ENCODE measurements around the gene KCNJ5. TPM values are rescaled to one million over a fixed set of nuclear protein-coding genes. Genes with fewer than 3 reads are reported as not detected.

KCNJ5 gene
- total RNA-seq, 1 donor from 2014 or later: not detected

GRCh38 chr11:128926000-128926399, 34.8 kb downstream of the KCNJ5 start:
- Mint-ChIP-seq H3K9me3 (no peaks in the 10 kb centered on the region), H3K36me3 (ENCODE audit: low read depth) (no peaks in the 10 kb centered on the region), H3K27ac (no peak overlapping the region), H3K4me1 (ENCODE audit: low read depth) (peaks cover 18% of the 10 kb centered on the region), H3K27me3 (ENCODE audit: insufficient read depth) (peaks cover 5% of the 10 kb centered on the region), H3K4me3 (no peak overlapping the region)
- no peak for DNase-seq (ENCODE audit: low spot score)
- intact Hi-C loops (cut with micrococcal nuclease): no loop called here

GRCh38 chr11:128926437-128927107, 35.4 kb downstream of the KCNJ5 start:
- Mint-ChIP-seq H3K36me3 (ENCODE audit: low read depth) (no peaks in the 10 kb centered on the region), H3K4me3 (no peak overlapping the region), H3K27ac (no peak overlapping the region), H3K4me1 (ENCODE audit: low read depth) (peaks cover 18% of the 10 kb centered on the region), H3K27me3 (ENCODE audit: insufficient read depth) (peaks cover 5% of the 10 kb centered on the region), H3K9me3 (no peaks in the 10 kb centered on the region)
- no peak for DNase-seq (ENCODE audit: low spot score)
- intact Hi-C loops (cut with micrococcal nuclease): no loop called here

GRCh38 chr11:128927108-128927461, 35.9 kb downstream of the KCNJ5 start:
- intact Hi-C loops (cut with micrococcal nuclease): no loop called here
- DNase-seq (ENCODE audit: low spot score): no peak
- Mint-ChIP-seq H3K4me3 (no peak overlapping the region), H3K27ac (no peak overlapping the region), H3K4me1 (ENCODE audit: low read depth) (peaks cover 18% of the 10 kb centered on the region), H3K36me3 (ENCODE audit: low read depth) (no peaks in the 10 kb centered on the region), H3K9me3 (no peaks in the 10 kb centered on the region), H3K27me3 (ENCODE audit: insufficient read depth) (peaks cover 6% of the 10 kb centered on the region)

- H3K4me3 Mint-ChIP-seq: no peak overlapping the region
- no peak overlapping the region for H3K27ac Mint-ChIP-seq
Measured at GRCh38 chr11:128927683-128928336, 36.7 kb downstream of the KCNJ5 start.

GRCh38 chr11:128928400-128928799, 37.2 kb downstream of the KCNJ5 start:
- Mint-ChIP-seq H3K27me3 (ENCODE audit: insufficient read depth) (peaks cover 11% of the 10 kb centered on the region), H3K36me3 (ENCODE audit: low read depth) (no peaks in the 10 kb centered on the region), H3K27ac (no peak overlapping the region), H3K9me3 (no peaks in the 10 kb centered on the region), H3K4me3 (no peak overlapping the region), H3K4me1 (ENCODE audit: low read depth) (peaks cover 18% of the 10 kb centered on the region)
- intact Hi-C loops (cut with micrococcal nuclease): no loop called here
- no peak for DNase-seq (ENCODE audit: low spot score)

More at GRCh38 chr11:128927683-128928336, 36.7 kb downstream of the KCNJ5 start:
- Mint-ChIP-seq H3K9me3 (no peaks in the 10 kb centered on the region), H3K27me3 (ENCODE audit: insufficient read depth) (peaks cover 11% of the 10 kb centered on the region), H3K36me3 (ENCODE audit: low read depth) (no peaks in the 10 kb centered on the region), H3K4me1 (ENCODE audit: low read depth) (peaks cover 18% of the 10 kb centered on the region)
- DNase-seq (ENCODE audit: low spot score): no peak
- intact Hi-C loops (cut with micrococcal nuclease): no loop called here

- Mint-ChIP-seq H3K4me3 (no peak overlapping the region), H3K9me3 (no peaks in the 10 kb centered on the region), H3K27ac (no peak overlapping the region), H3K36me3 (ENCODE audit: low read depth) (no peaks in the 10 kb centered on the region), H3K4me1 (ENCODE audit: low read depth) (peaks cover 18% of the 10 kb centered on the region), H3K27me3 (ENCODE audit: insufficient read depth) (peaks cover 11% of the 10 kb centered on the region)
- DNase-seq (ENCODE audit: low spot score): no peak
- intact Hi-C loops (cut with micrococcal nuclease): no loop called here
Measured at GRCh38 chr11:128929468-128929867, 38.3 kb downstream of the KCNJ5 start.

- H3K27me3 Mint-ChIP-seq (ENCODE audit: insufficient read depth): peaks cover 11% of the 10 kb centered on the region
- H3K9me3 Mint-ChIP-seq: no peaks in the 10 kb centered on the region
- H3K4me3 Mint-ChIP-seq: no peak overlapping the region
- no peak overlapping the region for H3K27ac Mint-ChIP-seq
- H3K4me1 Mint-ChIP-seq (ENCODE audit: low read depth): peaks cover 18% of the 10 kb centered on the region
- H3K36me3 Mint-ChIP-seq (ENCODE audit: low read depth): no peaks in the 10 kb centered on the region
- DNase-seq (ENCODE audit: low spot score): no peak
- intact Hi-C loops (cut with micrococcal nuclease): no loop called here
Measured at GRCh38 chr11:128929991-128930390, 38.8 kb downstream of the KCNJ5 start.

GRCh38 chr11:128931066-128931465, 39.9 kb downstream of the KCNJ5 start:
- H3K4me3 Mint-ChIP-seq: no peak overlapping the region
- H3K36me3 Mint-ChIP-seq (ENCODE audit: low read depth): no peaks in the 10 kb centered on the region
- no peak for DNase-seq (ENCODE audit: low spot score)
- H3K9me3 Mint-ChIP-seq: no peaks in the 10 kb centered on the region
- intact Hi-C loops (cut with micrococcal nuclease): no loop called here
- peaks cover 18% of the 10 kb centered on the region for H3K4me1 Mint-ChIP-seq (ENCODE audit: low read depth)
- H3K27me3 Mint-ChIP-seq (ENCODE audit: insufficient read depth): peaks cover 7% of the 10 kb centered on the region
- no peak overlapping the region for H3K27ac Mint-ChIP-seq

GRCh38 chr11:128931668-128932067, 40.5 kb downstream of the KCNJ5 start:
- no peak overlapping the region for H3K27ac Mint-ChIP-seq
- H3K9me3 Mint-ChIP-seq: no peaks in the 10 kb centered on the region
- H3K27me3 Mint-ChIP-seq (ENCODE audit: insufficient read depth): peaks cover 7% of the 10 kb centered on the region
- H3K36me3 Mint-ChIP-seq (ENCODE audit: low read depth): no peaks in the 10 kb centered on the region
- no peak overlapping the region for H3K4me3 Mint-ChIP-seq
- peaks cover 18% of the 10 kb centered on the region for H3K4me1 Mint-ChIP-seq (ENCODE audit: low read depth)
- intact Hi-C loops (cut with micrococcal nuclease): no loop called here
- DNase-seq (ENCODE audit: low spot score): no peak

- Mint-ChIP-seq H3K4me3 (no peak overlapping the region), H3K27me3 (ENCODE audit: insufficient read depth) (peaks cover 5% of the 10 kb centered on the region), H3K4me1 (ENCODE audit: low read depth) (peaks cover 9% of the 10 kb centered on the region), H3K9me3 (no peaks in the 10 kb centered on the region), H3K27ac (no peak overlapping the region), H3K36me3 (ENCODE audit: low read depth) (no peaks in the 10 kb centered on the region)
- DNase-seq (ENCODE audit: low spot score): no peak
- intact Hi-C loops (cut with micrococcal nuclease): no loop called here
Measured at GRCh38 chr11:128933481-128934178, 42.5 kb downstream of the KCNJ5 start.

- H3K36me3 Mint-ChIP-seq (ENCODE audit: low read depth): no peaks in the 10 kb centered on the region
- DNase-seq (ENCODE audit: low spot score): no peak
Measured at GRCh38 chr11:128934351-128934750, 43.2 kb downstream of the KCNJ5 start.

GRCh38 chr11:128934926-128935325, 43.8 kb downstream of the KCNJ5 start:
- DNase-seq (ENCODE audit: low spot score): no peak
- H3K36me3 Mint-ChIP-seq (ENCODE audit: low read depth): no peaks in the 10 kb centered on the region
- no peak overlapping the region for H3K27ac Mint-ChIP-seq
- no peaks in the 10 kb centered on the region for H3K4me1 Mint-ChIP-seq (ENCODE audit: low read depth)
- H3K27me3 Mint-ChIP-seq (ENCODE audit: insufficient read depth): peaks cover 5% of the 10 kb centered on the region
- H3K4me3 Mint-ChIP-seq: no peak overlapping the region
- H3K9me3 Mint-ChIP-seq: no peaks in the 10 kb centered on the region
- intact Hi-C loops (cut with micrococcal nuclease): no loop called here

More at GRCh38 chr11:128934351-128934750, 43.2 kb downstream of the KCNJ5 start:
- no peak overlapping the region for H3K27ac Mint-ChIP-seq
- H3K4me3 Mint-ChIP-seq: no peak overlapping the region
- no peaks in the 10 kb centered on the region for H3K9me3 Mint-ChIP-seq
- intact Hi-C loops (cut with micrococcal nuclease): no loop called here
- peaks cover 4% of the 10 kb centered on the region for H3K4me1 Mint-ChIP-seq (ENCODE audit: low read depth)
- H3K27me3 Mint-ChIP-seq (ENCODE audit: insufficient read depth): peaks cover 5% of the 10 kb centered on the region

GRCh38 chr11:128936606-128937251, 45.6 kb downstream of the KCNJ5 start:
- DNase-seq (ENCODE audit: low spot score): no peak
- H3K36me3 Mint-ChIP-seq (ENCODE audit: low read depth): no peaks in the 10 kb centered on the region
- no peaks in the 10 kb centered on the region for H3K9me3 Mint-ChIP-seq
- H3K27me3 Mint-ChIP-seq (ENCODE audit: insufficient read depth): peaks cover 5% of the 10 kb centered on the region
- intact Hi-C loops (cut with micrococcal nuclease): no loop called here
- no peak overlapping the region for H3K4me3 Mint-ChIP-seq
- H3K27ac Mint-ChIP-seq: no peak overlapping the region
- no peaks in the 10 kb centered on the region for H3K4me1 Mint-ChIP-seq (ENCODE audit: low read depth)

All from activated T-helper 1 cell treated with anti-CD3 and anti-CD28 coated beads, Interleukin-12 subunit alpha, Interleukin-12 subunit beta, Interleukin-2, Interleukin-4 antibody, amounts not matched to agents 30 ng/mL and 10 ng/mL and 1 ng/mL, durations not matched to agents 14 hours and 24 hours and 36 hours (primary cell).